MM.1S (cell line): Measurements from ENCODE around the gene LIME1.

ENCODE experiments used
- DNase-seq: peaks from one replicate; pipeline ENCODE4 v3.0.0-alpha.2; 2015
- H2AFZ ChIP-seq: fragments of 300-600 bp; sonication (generic); 2 replicates; pipeline ENCODE4 v1.6.0; 2016; ENCODE audit warnings: antibody characterized with exemption, low read length
- H3F3A ChIP-seq: fragments of 300-600 bp; sonication (generic); 2 replicates; pipeline ENCODE4 v1.6.1; 2016; ENCODE audit warnings: mild to moderate bottlenecking, antibody characterized with exemption, low read length, moderate library complexity, mixed read lengths; ENCODE audit not compliant: insufficient read depth
- H3K27ac ChIP-seq: fragments of 300-600 bp; sonication (generic); 2 replicates; pipeline ENCODE4 v1.5.1; 2016; ENCODE audit warnings: mild to moderate bottlenecking, low read length
- H3K27me3 ChIP-seq: fragments of 300-600 bp; sonication (generic); replicated peaks from 2 replicates; pipeline ENCODE4 v1.6.0; 2016; ENCODE audit warnings: low read length; ENCODE audit not compliant: insufficient read depth
- H3K36me3 ChIP-seq: fragments of 300-600 bp; sonication (generic); replicated peaks from 2 replicates; pipeline ENCODE4 v1.6.1; 2016; ENCODE audit warnings: mild to moderate bottlenecking, low read length, mixed read lengths; ENCODE audit not compliant: insufficient read depth
- H3K4me1 ChIP-seq: fragments of 300-600 bp; sonication (generic); 2 replicates; pipeline ENCODE4 v1.6.1; 2016; ENCODE audit warnings: low read length, mixed read lengths
- H3K4me2 ChIP-seq: fragments of 300-600 bp; sonication (generic); 2 replicates; pipeline ENCODE4 v1.6.0; 2016; ENCODE audit warnings: low read depth, low read length
- H3K4me3 ChIP-seq: fragments of 300-600 bp; sonication (generic); 2 replicates; pipeline ENCODE4 v1.5.1; 2016; ENCODE audit warnings: low read length, mixed read lengths
- H3K79me2 ChIP-seq: fragments of 300-600 bp; sonication (generic); 2 replicates; pipeline ENCODE4 v1.6.1; 2016; ENCODE audit warnings: mixed run types, low read length, mixed read lengths
- H3K9ac ChIP-seq: fragments of 300-600 bp; sonication (generic); 2 replicates; pipeline ENCODE4 v1.6.1; 2016; ENCODE audit warnings: low read length, mixed read lengths
- H3K9me2 ChIP-seq: fragments of 300-600 bp; sonication (generic); replicated peaks from 2 replicates; pipeline ENCODE4 v1.6.1; 2016; ENCODE audit warnings: mild to moderate bottlenecking, low read length, mixed read lengths; ENCODE audit not compliant: insufficient read depth
- H3K9me3 ChIP-seq: fragments of 300-600 bp; sonication (generic); replicated peaks from 2 replicates; pipeline ENCODE4 v1.6.1; 2016; ENCODE audit warnings: mild to moderate bottlenecking, low read length, mixed read lengths; ENCODE audit not compliant: insufficient read depth
- H4K20me1 ChIP-seq: fragments of 300-600 bp; sonication (generic); 2 replicates; pipeline ENCODE4 v1.6.1; 2016; ENCODE audit warnings: mild to moderate bottlenecking, low read length, moderate library complexity, mixed read lengths; ENCODE audit not compliant: insufficient read depth
- CTCF ChIP-seq: fragments of 300-600 bp; sonication (generic); IDR thresholded peaks from 2 replicates; pipeline ENCODE4 v1.5.1; 2016; ENCODE audit warnings: antibody characterized with exemption, low read length, mixed read lengths
- EZH2 ChIP-seq: fragments of 300-600 bp; sonication (generic); optimal IDR thresholded peaks from 2 replicates; pipeline ENCODE3; 2017; ENCODE audit warnings: low read depth, mild to moderate bottlenecking, antibody characterized with exemption, low read length, mixed read lengths
- EZH2phosphoT487 ChIP-seq: fragments of 300-600 bp; sonication (generic); IDR thresholded peaks from 2 replicates; pipeline ENCODE4 v1.6.1; 2018; ENCODE audit warnings: antibody characterized with exemption, low read length

Gene LIME1

GRCh38 chr20:63742381-63743024 is 6.0 kb downstream of the LIME1 start:
- Histone ChIP-seq H3K9me3 (no peaks in the 10 kb centered on the region), H3K4me1 (no peaks in the 10 kb centered on the region), H3K27me3 (no peaks in the 10 kb centered on the region), H3K27ac (no peak overlapping the region), H3K79me2 (peaks cover 13% of the 10 kb centered on the region), H3F3A (peaks cover 8% of the 10 kb centered on the region), H3K4me2 (no peak overlapping the region), H3K4me3 (no peak overlapping the region), H3K36me3 (no peaks in the 10 kb centered on the region), H2AFZ (no peak overlapping the region), H3K9me2 (no peaks in the 10 kb centered on the region), H4K20me1 (no peaks in the 10 kb centered on the region), H3K9ac (no peak overlapping the region)
- TF ChIP-seq EZH2phosphoT487 (no peak), CTCF (no peak), EZH2 (no peak)
- no peak for DNase-seq

DNA sequence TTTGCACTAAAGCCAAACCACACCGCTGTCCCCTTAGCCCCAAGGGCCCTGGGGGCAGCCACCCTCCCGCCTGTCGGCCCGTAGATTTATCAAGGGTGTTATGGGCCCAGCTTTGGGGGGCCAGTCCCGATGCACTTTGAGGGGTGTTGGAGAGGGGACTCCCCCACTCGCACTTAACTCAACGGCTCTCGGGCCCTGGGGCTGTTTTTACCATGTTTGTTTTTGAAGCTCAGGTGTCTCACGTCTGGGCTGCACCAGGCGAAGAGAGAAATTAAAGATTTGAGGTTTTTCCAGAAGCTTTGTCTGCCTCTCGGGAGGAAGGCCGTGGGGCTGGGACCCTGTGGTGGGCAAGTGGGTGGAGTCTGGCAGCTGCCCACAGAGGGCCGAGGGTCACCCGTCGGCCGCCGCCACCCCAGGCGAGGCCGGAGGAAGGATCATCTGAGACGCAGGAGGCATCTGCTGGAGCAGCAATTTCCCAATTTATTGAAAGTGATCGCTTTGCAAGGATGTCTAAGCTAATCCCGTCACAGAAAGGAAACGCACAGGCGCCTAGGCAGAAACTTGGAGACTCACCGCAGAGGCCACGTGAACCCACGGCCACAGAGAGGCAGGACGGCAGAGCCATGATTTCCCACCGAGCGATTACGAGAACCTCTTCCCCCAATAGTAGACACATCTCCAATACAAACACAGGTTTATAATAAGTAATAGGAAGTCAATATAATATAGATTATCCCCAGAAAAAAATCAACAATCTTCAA is 6.9 kb downstream of the LIME1 start:
- Histone ChIP-seq H3K9me2 (no peaks in the 10 kb centered on the region), H3K27ac (no peak overlapping the region), H3K27me3 (no peaks in the 10 kb centered on the region), H2AFZ (no peak overlapping the region), H4K20me1 (no peaks in the 10 kb centered on the region), H3K4me2 (no peak overlapping the region), H3K9me3 (no peaks in the 10 kb centered on the region), H3K4me1 (no peaks in the 10 kb centered on the region), H3F3A (peaks cover 4% of the 10 kb centered on the region), H3K4me3 (no peak overlapping the region), H3K79me2 (peaks cover 8% of the 10 kb centered on the region), H3K36me3 (no peaks in the 10 kb centered on the region), H3K9ac (no peak overlapping the region)
- DNase-seq, result no peak
- no peak for TF ChIP-seq CTCF
- no peak for TF ChIP-seq EZH2
- TF ChIP-seq EZH2phosphoT487, result no peak

DNA sequence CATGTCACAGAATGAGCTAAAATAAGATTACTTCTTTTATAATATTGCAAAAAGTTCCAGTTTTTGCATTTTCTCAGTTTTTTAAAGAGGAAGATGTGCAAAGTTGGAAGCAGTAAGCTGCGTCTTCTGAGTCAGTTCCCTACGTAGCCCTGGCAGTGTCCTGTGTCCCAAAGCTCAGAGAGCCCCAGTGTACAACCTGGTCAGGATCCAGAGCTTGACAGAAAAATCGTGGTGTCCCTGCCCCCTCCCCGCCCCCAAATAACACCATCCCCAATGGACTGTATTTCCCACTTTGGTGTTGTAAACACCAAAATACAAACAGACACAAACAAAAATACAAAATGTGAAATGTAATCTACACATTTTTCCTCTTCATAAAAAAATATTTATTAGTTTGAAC is 7.7 kb downstream of the LIME1 start:
- Histone ChIP-seq H4K20me1 (no peaks in the 10 kb centered on the region), H3K4me2 (no peak overlapping the region), H2AFZ (no peak overlapping the region), H3K36me3 (no peaks in the 10 kb centered on the region), H3K9ac (no peak overlapping the region), H3K9me2 (no peaks in the 10 kb centered on the region), H3K27ac (no peak overlapping the region), H3K27me3 (0 out of 2 replicates have a peak, but pooled peaks cover 4% of the 10 kb centered on the region), H3K79me2 (peaks cover under 1% of the 10 kb centered on the region; the same call in 1 of the 2 replicates), H3K4me1 (no peaks in the 10 kb centered on the region), H3K4me3 (no peak overlapping the region), H3F3A (no peaks in the 10 kb centered on the region; the same call in 1 of the 2 replicates), H3K9me3 (no peaks in the 10 kb centered on the region)
- DNase-seq, result no peak
- TF ChIP-seq CTCF (no peak), EZH2phosphoT487 (no peak), EZH2 (no peak)
